ENCODE measurements around the gene MAP3K19. TPM values are rescaled to one million over a fixed set of nuclear protein-coding genes. Genes with fewer than 3 reads are reported as not detected.

The MAP3K19 gene
- total RNA-seq, 1 donor from 2014 or later = not detected

DNA sequence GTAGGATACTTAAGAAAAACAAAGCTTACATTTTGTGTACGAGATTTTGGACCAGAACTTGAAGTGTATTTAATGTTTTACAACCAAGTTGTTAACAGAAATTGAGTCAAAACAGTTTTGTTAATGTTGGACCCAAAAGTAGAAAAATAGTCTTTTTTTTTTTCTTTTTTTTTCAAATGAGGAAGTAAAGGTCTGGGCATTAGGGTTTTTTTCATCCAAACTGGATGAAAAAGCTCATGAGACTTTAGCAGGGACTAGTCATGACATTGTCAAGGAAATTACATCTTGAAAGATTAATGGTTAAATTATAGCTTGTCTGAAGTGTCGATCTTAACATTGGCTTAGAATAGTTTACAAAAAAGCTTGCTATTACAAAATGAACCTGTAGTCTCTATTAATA is 96.4 kb downstream of the MAP3K19 start:
- ATAC-seq = no peak
- Histone ChIP-seq H3K4me3 (no peak overlapping the region), H3K9me3 (no peaks in the 10 kb centered on the region), H3K27me3 (no peaks in the 10 kb centered on the region), H3K36me3 (peaks cover 87% of the 10 kb centered on the region), H3K27ac (no peak overlapping the region), H3K4me1 (no peaks in the 10 kb centered on the region)
- no peak for TF ChIP-seq CTCF (IDR thresholded peaks at IDR 0.05)
- intact Hi-C loops (cut with DNase I) = no loop called here
- no peak for DNase-seq

DNA sequence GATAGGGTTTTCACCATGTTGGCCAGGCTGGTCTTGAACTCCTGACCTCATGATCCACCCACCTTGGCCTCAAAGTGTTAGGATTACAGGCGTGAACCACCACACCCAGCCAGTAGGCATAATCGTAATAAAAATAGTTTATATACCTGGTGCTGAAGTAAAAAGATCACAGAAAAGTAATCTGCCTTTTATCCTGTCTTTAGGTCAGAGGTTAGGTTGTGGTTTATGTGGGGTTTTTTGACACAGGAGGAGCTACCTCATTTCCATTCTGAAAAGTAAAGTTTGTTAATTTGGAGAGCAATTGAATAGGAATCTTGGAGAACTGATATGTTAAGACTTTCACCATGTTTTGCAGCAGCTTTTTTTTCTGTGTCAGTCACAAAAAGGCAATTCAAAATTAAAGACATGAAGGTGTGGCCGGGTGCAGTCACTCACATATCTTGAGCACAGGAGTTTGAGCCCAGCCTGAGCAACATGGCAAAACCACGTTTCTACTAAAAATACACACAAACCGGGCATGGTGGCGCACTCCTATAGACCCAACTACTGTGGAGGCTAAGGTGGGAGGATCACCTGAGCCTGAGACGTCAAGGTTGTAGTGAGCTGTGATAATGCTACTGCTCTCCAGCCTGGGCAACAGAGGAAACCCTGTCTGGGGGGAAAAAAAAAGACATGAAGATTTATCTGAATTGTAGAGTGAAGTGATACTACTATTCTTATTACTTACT is 97.1 kb downstream of the MAP3K19 start:
- no peak for ATAC-seq
- no peak overlapping the region for H3K27ac ChIP-seq
- H3K27me3 ChIP-seq = no peaks in the 10 kb centered on the region
- H3K4me1 ChIP-seq = no peaks in the 10 kb centered on the region
- no peak overlapping the region for H3K4me3 ChIP-seq
- peaks cover 87% of the 10 kb centered on the region for H3K36me3 ChIP-seq
- intact Hi-C loops (cut with DNase I) = no loop called here
- no peak for DNase-seq
- TF ChIP-seq CTCF (IDR thresholded peaks at IDR 0.05) = no peak
- H3K9me3 ChIP-seq = no peaks in the 10 kb centered on the region

DNA sequence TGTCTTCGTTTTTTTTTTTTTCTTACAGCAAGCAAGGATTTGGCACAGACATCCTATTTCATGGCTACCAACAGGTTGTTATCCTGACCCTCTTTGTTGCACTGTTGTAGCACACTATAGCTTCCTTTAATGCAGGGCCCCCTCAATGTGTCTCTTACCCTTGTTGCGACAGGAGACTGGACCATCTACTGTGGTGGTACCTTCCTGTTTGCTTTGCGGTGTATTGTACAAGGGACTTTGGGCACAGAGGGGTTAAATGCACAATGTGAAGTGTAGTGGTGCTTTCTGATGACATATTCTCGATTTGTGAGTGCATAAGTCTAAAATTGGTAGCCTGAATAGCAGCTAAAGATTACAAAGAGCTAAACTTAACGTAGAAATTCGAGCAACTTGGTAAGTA is 101.2 kb downstream of the MAP3K19 start:
- Histone ChIP-seq H3K4me1 (no peaks in the 10 kb centered on the region), H3K27me3 (no peaks in the 10 kb centered on the region), H3K9me3 (no peaks in the 10 kb centered on the region), H3K4me3 (no peak overlapping the region), H3K27ac (no peak overlapping the region), H3K36me3 (peaks cover 74% of the 10 kb centered on the region)
- no peak for TF ChIP-seq CTCF (IDR thresholded peaks at IDR 0.05)
- ATAC-seq (no peak), DNase-seq (no peak)
- intact Hi-C loops (cut with DNase I) = no loop called here

GRCh38 chr2:134944975-134945374 is 102.3 kb downstream of the MAP3K19 start:
- no peak for TF ChIP-seq CTCF (IDR thresholded peaks at IDR 0.05)

GRCh38 chr2:134943540-134943939 is 103.7 kb downstream of the MAP3K19 start:
- peaks cover 76% of the 10 kb centered on the region for H3K36me3 ChIP-seq
- intact Hi-C loops (cut with DNase I) = no loop called here
- peak; percentile 43 for ATAC-seq

More at GRCh38 chr2:134944975-134945374, 102.3 kb downstream of the MAP3K19 start:
- no peak overlapping the region for H3K27ac ChIP-seq
- DNase-seq (no peak), ATAC-seq (no peak)
- peaks cover 72% of the 10 kb centered on the region for H3K36me3 ChIP-seq
- no peak overlapping the region for H3K4me3 ChIP-seq
- intact Hi-C loops (cut with DNase I) = no loop called here
- no peaks in the 10 kb centered on the region for H3K4me1 ChIP-seq
- H3K27me3 ChIP-seq = no peaks in the 10 kb centered on the region
- H3K9me3 ChIP-seq = no peaks in the 10 kb centered on the region

More at GRCh38 chr2:134943540-134943939, 103.7 kb downstream of the MAP3K19 start:
- Histone ChIP-seq H3K9me3 (no peaks in the 10 kb centered on the region), H3K27ac (no peak overlapping the region), H3K4me3 (no peak overlapping the region), H3K27me3 (no peaks in the 10 kb centered on the region), H3K4me1 (no peaks in the 10 kb centered on the region)
- TF ChIP-seq CTCF (IDR thresholded peaks at IDR 0.05) = no peak
- DNase-seq = no peak
